GM19438 (cell line): Measurements from ENCODE around the gene NMNAT2.
"Not testable (repeated sequence)": the region's sequence is repeated elsewhere in the genome, so short reads cannot be mapped to it uniquely, and the experiment has no call there.

Experiments
- ATAC-seq: cut with Tn5 transposase; IDR thresholded peaks from one replicate; pipeline ENCODE4 v1.9.1; 2021; ENCODE audit warnings: low read depth; ENCODE audit not compliant: unreplicated experiment

The NMNAT2 gene

DNA sequence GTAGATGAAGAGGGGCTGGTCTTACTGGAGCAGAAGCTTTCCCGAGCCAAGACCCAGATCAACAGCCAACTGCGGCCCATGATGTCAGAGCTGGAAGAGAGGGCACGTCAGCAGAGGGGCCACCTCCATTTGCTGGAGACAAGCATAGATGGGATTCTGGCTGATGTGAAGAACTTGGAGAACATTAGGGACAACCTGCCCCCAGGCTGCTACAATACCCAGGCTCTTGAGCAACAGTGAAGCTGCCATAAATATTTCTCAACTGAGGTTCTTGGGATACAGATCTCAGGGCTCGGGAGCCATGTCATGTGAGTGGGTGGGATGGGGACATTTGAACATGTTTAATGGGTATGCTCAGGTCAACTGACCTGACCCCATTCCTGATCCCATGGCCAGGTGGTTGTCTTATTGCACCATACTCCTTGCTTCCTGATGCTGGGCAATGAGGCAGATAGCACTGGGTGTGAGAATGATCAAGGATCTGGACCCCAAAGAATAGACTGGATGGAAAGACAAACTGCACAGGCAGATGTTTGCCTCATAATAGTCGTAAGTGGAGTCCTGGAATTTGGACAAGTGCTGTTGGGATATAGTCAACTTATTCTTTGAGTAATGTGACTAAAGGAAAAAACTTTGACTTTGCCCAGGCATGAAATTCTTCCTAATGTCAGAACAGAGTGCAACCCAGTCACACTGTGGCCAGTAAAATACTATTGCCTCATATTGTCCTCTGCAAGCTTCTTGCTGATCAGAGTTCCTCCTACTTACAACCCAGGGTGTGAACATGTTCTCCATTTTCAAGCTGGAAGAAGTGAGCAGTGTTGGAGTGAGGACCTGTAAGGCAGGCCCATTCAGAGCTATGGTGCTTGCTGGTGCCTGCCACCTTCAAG lies 174.8 kb downstream of the NMNAT2 start:
- no peak for ATAC-seq

DNA sequence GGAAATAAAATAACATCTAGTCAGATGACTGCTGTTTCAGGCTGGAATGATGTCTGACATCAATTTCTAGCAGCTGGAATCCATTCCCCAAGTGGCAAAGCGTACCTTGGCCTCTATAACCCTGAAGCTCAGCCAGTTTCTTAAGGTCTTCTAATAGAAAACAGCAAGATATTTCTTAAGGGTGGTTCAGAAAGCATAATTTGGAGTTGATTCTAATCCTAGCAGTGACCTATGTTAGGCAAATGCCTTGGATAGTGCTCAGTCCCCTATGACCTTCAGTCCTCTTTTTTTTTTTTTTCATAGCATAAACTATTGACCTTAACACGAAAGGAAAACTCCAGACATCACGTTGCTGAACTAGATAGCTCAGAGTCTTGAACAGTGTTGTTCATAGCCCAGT lies 175.6 kb downstream of the NMNAT2 start:
- no peak for ATAC-seq

DNA sequence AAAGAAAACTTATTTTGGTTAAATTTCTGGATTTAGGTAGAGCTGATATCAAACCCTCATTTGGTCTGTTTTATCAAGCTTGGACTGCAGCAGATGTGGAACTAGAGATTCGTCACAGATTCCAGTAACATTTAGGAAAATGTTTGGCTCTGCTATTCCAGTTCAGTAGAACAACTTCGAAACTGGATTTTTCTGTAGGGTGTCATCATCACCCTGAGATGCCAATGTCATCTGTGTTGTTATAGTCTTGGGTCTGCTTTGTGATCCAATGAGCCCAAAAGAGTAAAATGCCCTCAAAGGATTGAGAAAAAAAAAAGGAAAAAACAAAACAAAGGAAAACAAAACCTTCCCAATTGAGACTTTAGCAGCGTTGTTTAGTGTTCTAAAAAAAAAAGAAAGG lies 176.7 kb downstream of the NMNAT2 start:
- no peak for ATAC-seq

DNA sequence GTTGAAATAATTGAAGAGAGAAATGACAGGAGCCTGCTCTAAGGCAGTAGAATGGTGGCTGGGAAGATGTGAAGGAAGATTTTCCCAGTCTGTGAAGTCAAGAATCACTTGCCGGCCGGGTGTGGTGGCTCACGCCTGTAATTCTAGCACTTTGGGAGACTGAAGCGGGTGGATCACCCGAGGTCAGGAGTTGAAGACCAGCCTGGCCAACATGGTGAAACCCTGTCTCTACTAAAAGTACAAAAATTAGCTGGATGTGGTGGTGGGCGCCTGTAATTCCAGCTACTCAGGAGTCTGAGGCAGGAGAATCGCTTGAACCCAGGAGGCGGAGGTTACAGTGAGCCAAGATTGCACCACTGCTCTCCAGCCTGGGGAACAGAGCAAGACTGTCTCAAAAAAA lies 177.3 kb downstream of the NMNAT2 start:
- not testable (repeated sequence) for ATAC-seq

DNA sequence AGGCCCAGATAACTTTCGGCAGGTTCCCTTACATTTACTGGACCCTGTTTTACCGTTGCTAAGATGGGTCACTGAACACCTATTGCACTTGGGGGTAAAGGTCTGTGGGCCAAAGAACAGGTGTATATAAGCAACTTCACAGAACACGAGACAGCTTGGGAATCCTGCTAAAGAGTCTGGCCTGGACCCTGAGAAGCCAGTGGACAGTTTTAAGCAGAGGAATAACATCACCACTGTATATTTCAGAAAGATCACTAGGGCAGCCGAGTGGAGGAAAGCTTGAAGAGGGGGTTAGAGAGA lies 177.7 kb downstream of the NMNAT2 start:
- no peak for ATAC-seq

DNA sequence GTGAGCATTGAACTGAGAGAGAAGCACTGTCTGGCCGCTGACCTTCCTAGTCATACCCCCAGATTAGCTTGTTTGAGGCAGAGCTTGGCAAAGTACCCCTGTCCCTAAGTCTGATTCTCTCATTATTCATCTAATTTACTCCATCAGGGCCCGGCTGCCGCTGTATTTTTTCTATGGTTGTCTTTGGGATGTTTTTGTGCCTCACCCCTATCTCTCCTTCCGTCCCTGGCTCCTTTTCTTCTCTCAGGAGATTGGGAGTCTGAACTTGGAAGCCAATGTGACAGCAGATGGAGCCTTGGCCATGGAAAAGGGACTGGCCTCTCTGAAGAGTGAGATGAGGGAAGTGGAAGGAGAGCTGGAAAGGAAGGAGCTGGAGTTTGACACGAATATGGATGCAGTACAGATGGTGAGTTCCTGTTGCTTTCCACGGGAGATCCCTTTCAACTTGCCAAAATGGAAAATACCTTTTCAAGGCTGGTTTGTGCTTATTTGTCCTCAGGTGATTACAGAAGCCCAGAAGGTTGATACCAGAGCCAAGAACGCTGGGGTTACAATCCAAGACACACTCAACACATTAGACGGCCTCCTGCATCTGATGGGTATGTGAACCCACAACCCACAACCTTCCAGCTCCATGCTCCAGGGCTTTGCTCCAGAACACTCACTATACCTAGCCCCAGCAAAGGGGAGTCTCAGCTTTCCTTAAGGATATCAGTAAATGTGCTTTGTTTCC lies 178.2 kb downstream of the NMNAT2 start:
- no peak for ATAC-seq

DNA sequence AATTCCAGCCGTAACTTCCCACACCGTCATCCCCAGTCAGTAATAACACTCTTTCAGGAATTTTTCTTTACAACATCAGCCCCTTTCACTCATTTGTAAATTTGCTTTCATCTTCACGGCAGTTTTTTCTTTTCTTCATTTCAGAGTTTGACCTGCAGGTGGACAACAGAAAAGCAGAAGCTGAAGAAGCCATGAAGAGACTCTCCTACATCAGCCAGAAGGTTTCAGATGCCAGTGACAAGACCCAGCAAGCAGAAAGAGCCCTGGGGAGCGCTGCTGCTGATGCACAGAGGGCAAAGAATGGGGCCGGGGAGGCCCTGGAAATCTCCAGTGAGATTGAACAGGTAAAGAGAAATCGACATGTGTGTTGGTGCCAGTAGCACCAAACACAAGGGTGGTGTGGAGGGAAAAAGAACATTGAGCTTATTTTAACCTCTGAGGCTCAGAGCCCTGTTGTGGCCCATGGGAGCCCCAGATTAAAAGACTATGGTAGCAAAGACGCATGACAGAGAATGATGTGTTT lies 178.9 kb downstream of the NMNAT2 start:
- ATAC-seq, result no peak

DNA sequence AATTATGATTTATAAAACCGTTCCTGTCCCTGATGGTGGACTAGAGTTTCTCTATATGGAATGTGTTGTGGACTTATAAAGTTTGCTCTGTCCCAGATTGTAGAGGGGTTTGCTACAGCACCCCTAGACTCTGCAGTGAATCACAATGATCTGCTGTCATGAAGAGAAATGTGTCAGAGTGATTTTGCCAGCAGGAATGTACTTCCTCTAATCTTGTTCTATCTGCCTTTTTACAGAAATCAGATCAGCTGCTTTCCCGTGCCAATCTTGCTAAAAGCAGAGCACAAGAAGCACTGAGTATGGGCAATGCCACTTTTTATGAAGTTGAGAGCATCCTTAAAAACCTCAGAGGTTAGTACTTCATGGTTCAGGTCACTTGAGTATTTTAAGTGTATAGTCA lies 180.1 kb downstream of the NMNAT2 start:
- ATAC-seq, result no peak

DNA sequence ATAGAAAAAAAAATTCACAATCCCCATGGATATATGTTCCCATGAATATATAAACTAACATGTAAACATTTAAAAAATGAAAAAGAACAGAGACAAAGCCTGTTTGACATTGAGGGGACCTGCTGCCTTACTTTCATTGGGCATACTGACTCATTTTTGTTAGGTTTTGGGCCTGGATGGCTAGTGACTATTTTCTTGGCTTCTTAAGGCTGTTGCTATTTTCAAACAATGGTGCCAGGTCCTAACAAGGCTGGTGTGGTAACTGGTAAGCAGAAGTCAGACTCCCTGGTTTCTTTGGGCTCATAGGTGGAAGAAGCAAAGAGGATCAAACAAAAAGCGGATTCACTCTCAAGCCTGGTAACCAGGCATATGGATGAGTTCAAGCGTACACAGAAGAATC lies 181.1 kb downstream of the NMNAT2 start:
- ATAC-seq, result no peak

DNA sequence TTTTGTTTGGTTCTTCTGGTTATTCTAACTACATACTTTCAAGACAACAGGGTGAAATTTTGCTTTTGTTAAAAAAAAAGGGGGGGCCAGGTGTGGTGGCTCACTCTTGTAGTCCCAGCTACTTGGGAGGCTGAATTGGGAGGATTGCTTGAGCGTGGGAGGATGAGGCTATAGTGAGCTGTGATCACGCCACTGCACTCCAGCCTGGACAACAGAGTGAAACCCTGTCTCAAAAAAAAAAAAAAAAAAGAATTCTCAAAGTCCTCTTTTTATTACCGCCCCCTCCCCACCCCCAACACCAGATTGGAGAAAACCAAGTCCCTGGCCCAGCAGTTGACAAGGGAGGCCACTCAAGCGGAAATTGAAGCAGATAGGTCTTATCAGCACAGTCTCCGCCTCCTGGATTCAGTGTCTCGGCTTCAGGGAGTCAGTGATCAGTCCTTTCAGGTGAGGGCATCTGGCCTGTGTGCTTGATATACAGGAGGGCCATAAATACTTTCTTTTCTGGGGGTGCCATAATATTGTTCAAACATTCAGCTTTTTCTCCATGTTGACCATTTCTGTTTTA lies 181.9 kb downstream of the NMNAT2 start:
- ATAC-seq, result no peak

DNA sequence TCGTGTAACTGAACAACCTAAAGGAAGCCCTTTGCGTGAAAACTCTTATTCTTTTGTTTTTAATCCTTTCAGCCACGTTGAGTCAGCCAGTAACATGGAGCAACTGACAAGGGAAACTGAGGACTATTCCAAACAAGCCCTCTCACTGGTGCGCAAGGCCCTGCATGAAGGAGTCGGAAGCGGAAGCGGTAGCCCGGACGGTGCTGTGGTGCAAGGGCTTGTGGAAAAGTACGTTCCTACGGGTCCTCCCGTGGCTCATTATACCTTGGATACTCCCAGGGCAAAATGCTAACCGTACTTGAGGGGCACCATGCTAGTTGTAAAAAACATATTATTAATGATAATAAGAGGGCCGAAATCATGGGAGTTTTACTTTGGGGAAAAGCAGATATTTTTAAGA lies 182.7 kb downstream of the NMNAT2 start:
- ATAC-seq, result no peak

DNA sequence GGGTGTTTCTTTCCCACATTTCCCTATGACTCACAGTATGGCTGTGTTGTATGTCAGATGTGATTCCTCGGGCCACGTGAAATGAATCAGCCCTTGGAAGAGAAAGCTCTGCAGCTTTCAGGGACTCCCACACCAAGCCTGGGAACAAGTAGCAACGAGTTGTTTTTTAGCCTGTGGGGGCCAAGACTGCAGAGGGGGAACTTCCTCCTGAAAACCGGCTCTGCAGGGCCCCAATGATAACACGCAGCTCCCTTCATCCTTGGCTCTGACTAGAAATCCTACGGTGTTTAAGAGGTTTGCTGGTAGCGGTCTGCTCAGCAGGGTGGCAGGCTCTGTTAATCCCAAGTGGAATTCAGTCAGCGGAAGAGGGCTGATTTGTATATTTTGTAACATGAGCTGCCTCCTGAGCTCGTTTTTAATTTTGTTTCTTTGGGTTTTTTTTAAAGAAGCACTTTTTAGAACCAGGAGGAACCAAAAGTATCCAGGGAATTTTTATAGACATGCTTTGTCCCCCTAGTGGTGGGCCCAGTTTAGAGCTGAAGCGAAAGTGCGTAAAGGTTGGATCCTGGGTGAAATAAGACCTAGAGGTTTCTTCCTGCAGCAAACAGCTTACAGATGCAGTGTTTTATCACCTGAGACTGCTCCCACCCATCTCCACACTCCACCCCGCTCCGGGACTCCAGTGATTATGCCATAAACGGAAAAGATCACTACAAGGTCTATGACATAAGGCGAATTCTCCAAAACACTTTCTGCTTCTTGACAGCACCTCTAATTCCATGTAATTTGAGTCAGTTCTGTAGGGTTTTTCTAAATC lies 183.3 kb downstream of the NMNAT2 start:
- ATAC-seq, result no peak

DNA sequence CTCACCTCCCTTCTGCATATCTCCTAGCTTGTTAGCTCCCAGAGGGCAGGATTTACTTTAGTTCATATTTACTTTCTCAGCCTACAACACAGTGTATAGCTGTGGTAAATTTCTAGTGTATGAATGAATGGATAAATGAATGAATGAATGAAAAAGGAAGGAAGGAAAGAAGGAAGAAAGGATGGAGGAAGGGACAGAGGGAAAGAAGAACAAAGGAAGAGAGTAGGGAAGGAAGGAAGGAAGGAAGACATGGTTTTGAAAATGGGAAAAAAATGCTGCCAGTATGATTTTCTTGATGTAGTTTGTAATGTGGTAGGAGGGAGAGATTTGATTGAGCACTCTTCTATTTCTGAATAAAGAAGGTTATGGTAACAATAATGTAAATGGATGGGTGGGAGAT lies 185.1 kb downstream of the NMNAT2 start:
- ATAC-seq, result no peak

DNA sequence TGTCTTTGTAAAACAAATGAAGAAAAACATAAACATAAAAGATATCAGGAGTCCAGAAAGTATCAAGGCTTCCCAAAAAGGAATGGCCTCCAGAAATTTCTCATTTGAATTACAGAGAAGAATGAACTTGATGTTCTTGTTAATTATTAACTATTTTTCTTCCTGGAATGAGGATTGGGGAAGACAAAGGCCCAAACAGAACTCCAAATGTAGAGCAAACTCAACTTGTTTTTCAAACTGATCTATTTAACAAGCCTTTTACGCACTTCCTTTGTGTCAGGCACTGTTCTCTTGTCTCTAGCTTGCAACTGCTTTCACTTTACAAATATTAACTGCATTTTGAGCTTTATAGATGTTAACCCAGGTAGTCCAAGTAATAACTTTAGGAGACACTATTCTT lies 186.6 kb downstream of the NMNAT2 start:
- no peak for ATAC-seq

DNA sequence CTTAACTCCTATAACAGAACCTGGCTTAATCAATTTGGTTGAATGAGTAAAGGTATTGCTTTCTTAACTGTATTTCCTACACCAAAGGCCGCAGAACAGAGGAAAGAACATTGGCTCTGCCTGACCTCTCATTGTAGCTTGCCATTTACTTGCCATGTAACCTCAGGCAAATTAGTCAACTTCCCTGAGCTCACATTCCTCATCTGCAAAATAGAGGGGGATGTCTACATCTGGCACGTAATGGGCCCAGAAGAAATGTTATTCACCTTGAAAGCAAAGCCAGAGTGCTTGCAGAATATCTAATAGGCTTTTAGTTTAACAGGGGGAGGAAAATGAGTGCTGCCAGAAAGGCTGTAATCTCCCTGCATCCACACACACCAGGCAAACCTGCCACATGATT lies 187.8 kb downstream of the NMNAT2 start:
- no peak for ATAC-seq

DNA sequence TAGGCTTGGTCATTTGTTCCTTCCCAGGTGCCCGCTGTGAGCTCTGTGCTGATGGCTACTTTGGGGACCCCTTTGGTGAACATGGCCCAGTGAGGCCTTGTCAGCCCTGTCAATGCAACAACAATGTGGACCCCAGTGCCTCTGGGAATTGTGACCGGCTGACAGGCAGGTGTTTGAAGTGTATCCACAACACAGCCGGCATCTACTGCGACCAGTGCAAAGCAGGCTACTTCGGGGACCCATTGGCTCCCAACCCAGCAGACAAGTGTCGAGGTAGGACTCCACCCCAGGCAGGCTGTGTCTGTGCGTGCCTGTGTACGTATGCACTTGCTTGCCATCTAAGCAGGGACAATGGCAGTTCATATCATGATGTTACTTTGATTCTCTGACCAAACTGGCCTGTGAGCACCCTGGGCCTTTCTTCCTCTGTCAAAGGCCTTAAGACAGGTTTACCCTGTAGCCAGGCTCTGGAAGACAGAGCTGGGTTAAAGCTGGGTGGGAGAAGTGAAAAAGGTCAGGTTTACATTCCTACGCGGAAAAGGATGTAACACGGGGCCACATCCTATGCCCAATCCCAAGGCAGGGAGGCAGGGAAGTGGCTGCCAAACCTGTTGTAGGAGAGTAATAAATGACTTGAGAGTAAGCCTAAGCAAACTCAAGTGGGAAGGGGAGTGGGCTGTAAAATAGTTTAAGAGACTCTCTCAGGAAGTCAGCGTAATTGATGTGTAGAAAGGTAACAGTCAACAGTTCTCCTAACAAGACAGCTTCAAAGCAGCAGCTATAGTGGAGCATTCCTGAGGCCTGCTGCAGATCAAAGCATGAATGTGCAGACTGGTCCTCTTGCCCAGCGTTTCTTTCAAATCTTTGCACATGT lies 189.6 kb downstream of the NMNAT2 start:
- ATAC-seq, result no peak

DNA sequence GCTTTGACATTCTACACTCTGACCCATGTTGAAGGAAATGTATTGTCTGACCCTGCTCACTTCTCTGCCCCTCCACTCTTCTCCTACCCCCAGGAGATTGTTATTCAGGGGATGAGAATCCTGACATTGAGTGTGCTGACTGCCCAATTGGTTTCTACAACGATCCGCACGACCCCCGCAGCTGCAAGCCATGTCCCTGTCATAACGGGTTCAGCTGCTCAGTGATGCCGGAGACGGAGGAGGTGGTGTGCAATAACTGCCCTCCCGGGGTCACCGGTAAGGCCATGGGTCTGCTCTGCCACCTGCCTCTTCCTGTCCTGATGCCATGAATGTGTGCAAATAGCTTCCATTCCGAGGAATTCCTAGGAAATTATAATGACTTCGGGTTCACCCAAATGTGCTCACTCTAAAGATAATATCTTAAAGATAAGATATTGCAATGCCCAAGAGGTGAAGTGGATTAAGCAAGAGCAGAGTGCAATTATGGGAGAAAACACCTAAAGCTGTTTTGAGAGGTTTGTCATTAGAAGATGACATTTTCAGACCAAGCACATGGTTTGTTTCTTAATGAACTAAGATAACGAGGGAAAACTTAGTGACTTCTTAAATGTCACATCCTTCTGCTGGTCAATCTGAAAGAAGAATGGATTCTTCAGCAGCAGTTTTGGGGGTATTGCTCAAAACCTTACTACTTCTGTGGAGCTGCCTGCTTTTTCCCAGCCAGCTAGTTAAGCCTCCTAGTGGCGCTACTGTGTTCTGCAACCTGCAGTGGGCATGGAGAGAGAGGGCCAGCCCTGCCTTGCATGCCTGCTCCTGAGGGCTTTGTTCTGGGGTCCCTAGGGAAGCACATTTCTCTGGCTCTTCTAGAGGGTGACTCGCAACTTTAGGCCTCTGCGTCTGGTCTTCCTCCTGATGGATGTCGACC lies 190.5 kb downstream of the NMNAT2 start:
- no peak for ATAC-seq

DNA sequence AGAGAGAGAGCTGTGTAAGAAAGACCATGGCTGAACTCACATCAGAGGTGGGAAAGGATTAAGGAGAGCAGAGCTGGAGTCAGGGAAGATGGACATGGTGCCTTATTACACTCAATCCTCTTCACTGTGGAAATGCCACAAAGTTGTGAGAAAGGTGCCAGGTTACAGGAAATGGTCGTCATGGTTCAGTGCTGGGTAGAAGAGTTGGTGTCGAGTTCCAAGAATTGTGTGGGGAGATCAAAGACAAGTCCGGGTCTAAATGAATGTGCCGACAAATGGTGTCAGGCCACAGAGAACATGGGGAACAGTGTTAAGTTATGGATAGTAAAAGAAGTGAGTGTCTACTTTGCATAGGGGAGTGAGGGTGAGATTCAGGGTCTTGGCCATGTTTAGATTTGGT lies 191.2 kb downstream of the NMNAT2 start:
- no peak for ATAC-seq

DNA sequence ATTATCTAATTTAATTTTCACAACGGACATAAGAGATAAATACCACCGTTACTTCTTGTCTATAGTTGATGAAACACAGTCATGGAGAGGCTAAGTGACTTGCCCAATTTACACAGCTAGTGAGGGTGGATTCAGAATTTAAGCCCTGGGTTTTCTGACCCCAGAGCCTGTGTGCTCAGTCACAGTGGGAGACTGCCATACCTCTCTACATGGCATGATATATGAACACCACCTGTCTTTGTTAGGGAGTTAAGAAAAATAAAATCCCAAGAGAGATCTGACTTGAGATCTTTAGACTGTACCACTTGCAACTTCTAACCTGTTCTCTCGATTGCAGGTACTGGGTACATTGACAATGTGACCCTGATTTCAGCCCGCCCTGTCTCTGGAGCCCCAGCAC lies 191.8 kb downstream of the NMNAT2 start:
- no peak for ATAC-seq
